Measurements from ENCODE around the gene NAP1L1.

NAP1L1 gene

GRCh38 chr12:76006028-76006925, 78.2 kb downstream of the NAP1L1 start:
- H3K4me3 ChIP-seq (ENCODE audit: control insufficient read depth, low read depth, low read length), result no peak overlapping the region
- DNase-seq (ENCODE audit: low read depth), result no peak
- TF ChIP-seq CTCF (conservative IDR thresholded peaks at IDR 0.05; ENCODE audit: control insufficient read depth, insufficient read depth, low read depth, low read length), result no peak

GRCh38 chr12:76003355-76003638, 81.2 kb downstream of the NAP1L1 start:
- H3K4me3 ChIP-seq (ENCODE audit: control insufficient read depth, low read depth, low read length), result no peak overlapping the region
- TF ChIP-seq CTCF (conservative IDR thresholded peaks at IDR 0.05; ENCODE audit: control insufficient read depth, insufficient read depth, low read depth, low read length), result no peak
- DNase-seq (ENCODE audit: low read depth), result no peak

- no peak overlapping the region for H3K4me3 ChIP-seq (ENCODE audit: control insufficient read depth, low read depth, low read length)
- TF ChIP-seq CTCF (conservative IDR thresholded peaks at IDR 0.05; ENCODE audit: control insufficient read depth, insufficient read depth, low read depth, low read length), result no peak
- DNase-seq (ENCODE audit: low read depth), result no peak
These were observed 81.7 kb downstream of the NAP1L1 start for GRCh38 chr12:76002598-76003354.

- DNase-seq (ENCODE audit: low read depth), result peak; percentile 25
- TF ChIP-seq CTCF (conservative IDR thresholded peaks at IDR 0.05; ENCODE audit: control insufficient read depth, insufficient read depth, low read depth, low read length), result no peak
- no peak overlapping the region for H3K4me3 ChIP-seq (ENCODE audit: control insufficient read depth, low read depth, low read length)
These were observed 86.0 kb downstream of the NAP1L1 start for GRCh38 chr12:75998292-75999063.

- TF ChIP-seq CTCF (conservative IDR thresholded peaks at IDR 0.05; ENCODE audit: control insufficient read depth, insufficient read depth, low read depth, low read length), result no peak
- H3K4me3 ChIP-seq (ENCODE audit: control insufficient read depth, low read depth, low read length), result no peak overlapping the region
- DNase-seq (ENCODE audit: low read depth), result no peak
These were observed 86.8 kb downstream of the NAP1L1 start for GRCh38 chr12:75997658-75998057.

- DNase-seq (ENCODE audit: low read depth), result peak; percentile 27
- no peak for TF ChIP-seq CTCF (conservative IDR thresholded peaks at IDR 0.05; ENCODE audit: control insufficient read depth, insufficient read depth, low read depth, low read length)
- H3K4me3 ChIP-seq (ENCODE audit: control insufficient read depth, low read depth, low read length), result no peak overlapping the region
These were observed 87.5 kb downstream of the NAP1L1 start for GRCh38 chr12:75996861-75997447.

All from fibroblast of mammary gland (primary cell).